WERI-Rb-1 (cell line): ENCODE results near the gene GULP1.

Source experiments
- DNase-seq: peaks from one replicate; pipeline ENCODE4 v3.0.0-alpha.2; 2020
- H3K27ac ChIP-seq: fragments of 250-450 bp; sonication (Bioruptor Pico); 2 replicates; pipeline ENCODE4 v1.5.1; 2020; ENCODE audit warnings: mild to moderate bottlenecking, moderate library complexity
- H3K27me3 ChIP-seq: fragments of 250-450 bp; sonication (Bioruptor Pico); 2 replicates; pipeline ENCODE4 v1.5.1; 2021; ENCODE audit warnings: mild to moderate bottlenecking, low read depth, moderate library complexity; ENCODE audit not compliant: insufficient read depth, severe bottlenecking
- H3K36me3 ChIP-seq: fragments of 250-450 bp; sonication (Bioruptor Pico); 2 replicates; pipeline ENCODE4 v1.5.1; 2020; ENCODE audit warnings: mild to moderate bottlenecking, moderate library complexity
- H3K4me3 ChIP-seq: 2 replicates; pipeline ENCODE4 v1.5.1; 2011; ENCODE audit warnings: low read depth, mild to moderate bottlenecking, control low read depth, low read length
- H3K9me3 ChIP-seq: fragments of 250-450 bp; sonication (Bioruptor Pico); 2 replicates; pipeline ENCODE4 v1.5.1; 2021; ENCODE audit warnings: mild to moderate bottlenecking, moderate library complexity; ENCODE audit not compliant: severe bottlenecking
- CTCF ChIP-seq: IDR thresholded peaks from 2 replicates; pipeline ENCODE4 v1.5.1; 2011; ENCODE audit warnings: low read depth, mild to moderate bottlenecking, control low read depth, inconsistent platforms, low read length

The GULP1 gene

GRCh38 chr2:188497726-188498125, 206.1 kb downstream of the GULP1 start:
- H3K36me3 ChIP-seq = no peaks in the 10 kb centered on the region
- TF ChIP-seq CTCF = no peak
- H3K27ac ChIP-seq = no peak overlapping the region

DNA sequence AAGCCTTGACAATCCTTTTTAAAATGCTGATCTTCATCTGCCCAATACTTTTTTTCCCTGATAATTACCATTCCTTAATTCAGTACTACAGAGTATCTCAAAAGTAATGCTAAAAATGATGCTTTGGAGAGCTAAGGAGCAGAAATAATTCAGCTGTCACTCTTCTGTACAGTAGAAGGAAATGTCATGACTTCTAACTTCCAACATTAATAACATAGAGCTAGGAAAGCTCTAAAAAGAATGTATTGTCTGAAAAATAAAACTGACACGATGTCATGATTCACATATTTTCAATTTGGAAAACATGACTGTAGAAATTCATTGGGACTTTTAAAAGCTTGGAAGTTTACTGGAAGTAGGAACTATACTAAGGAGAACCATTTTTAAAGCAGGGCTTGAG, 212.3 kb downstream of the GULP1 start:
- no peak for TF ChIP-seq CTCF
- H3K4me3 ChIP-seq = no peak overlapping the region
- H3K27me3 ChIP-seq = no peaks in the 10 kb centered on the region
- DNase-seq = no peak
- no peaks in the 10 kb centered on the region for H3K9me3 ChIP-seq
- H3K36me3 ChIP-seq = no peaks in the 10 kb centered on the region
- H3K27ac ChIP-seq = no peak overlapping the region

More at GRCh38 chr2:188497726-188498125, 206.1 kb downstream of the GULP1 start:
- Histone ChIP-seq H3K9me3 (no peaks in the 10 kb centered on the region), H3K27me3 (no peaks in the 10 kb centered on the region), H3K4me3 (no peak overlapping the region)
- DNase-seq = no peak

DNA sequence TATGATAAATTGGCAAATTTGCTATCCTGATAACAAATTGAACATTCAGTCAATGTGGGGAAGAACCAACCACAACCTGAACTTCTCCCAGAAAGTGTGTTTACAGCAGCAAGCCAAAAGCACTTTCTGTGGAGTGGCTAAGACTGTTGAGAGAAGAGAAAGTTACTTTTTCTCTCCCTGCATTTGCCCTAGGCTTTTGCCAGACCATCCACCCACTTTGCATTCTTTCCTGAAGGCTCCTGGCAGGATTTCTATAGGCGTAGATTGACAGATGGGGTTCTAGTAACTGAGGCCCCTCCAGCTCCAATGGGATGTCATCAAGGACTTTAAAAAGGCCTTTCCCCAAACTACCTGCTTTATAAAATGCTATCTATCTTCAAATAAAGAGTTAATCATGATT, 215.2 kb downstream of the GULP1 start:
- Histone ChIP-seq H3K9me3 (no peaks in the 10 kb centered on the region), H3K36me3 (no peaks in the 10 kb centered on the region), H3K4me3 (no peak overlapping the region), H3K27me3 (no peaks in the 10 kb centered on the region), H3K27ac (no peak overlapping the region)
- no peak for TF ChIP-seq CTCF
- no peak for DNase-seq

GRCh38 chr2:188511346-188511745, 219.7 kb downstream of the GULP1 start:
- no peak for TF ChIP-seq CTCF
- DNase-seq = no peak
- H3K4me3 ChIP-seq = no peak overlapping the region

GRCh38 chr2:188512456-188512855, 220.8 kb downstream of the GULP1 start:
- Histone ChIP-seq H3K27ac (no peak overlapping the region), H3K36me3 (no peaks in the 10 kb centered on the region), H3K9me3 (no peaks in the 10 kb centered on the region), H3K4me3 (no peak overlapping the region), H3K27me3 (no peaks in the 10 kb centered on the region)
- DNase-seq = no peak
- 0 out of 2 replicates have a peak, but pooled peaks have one; percentile 13 for TF ChIP-seq CTCF

More at GRCh38 chr2:188511346-188511745, 219.7 kb downstream of the GULP1 start:
- H3K27me3 ChIP-seq = no peaks in the 10 kb centered on the region
- no peak overlapping the region for H3K27ac ChIP-seq
- no peaks in the 10 kb centered on the region for H3K36me3 ChIP-seq
- no peaks in the 10 kb centered on the region for H3K9me3 ChIP-seq

DNA sequence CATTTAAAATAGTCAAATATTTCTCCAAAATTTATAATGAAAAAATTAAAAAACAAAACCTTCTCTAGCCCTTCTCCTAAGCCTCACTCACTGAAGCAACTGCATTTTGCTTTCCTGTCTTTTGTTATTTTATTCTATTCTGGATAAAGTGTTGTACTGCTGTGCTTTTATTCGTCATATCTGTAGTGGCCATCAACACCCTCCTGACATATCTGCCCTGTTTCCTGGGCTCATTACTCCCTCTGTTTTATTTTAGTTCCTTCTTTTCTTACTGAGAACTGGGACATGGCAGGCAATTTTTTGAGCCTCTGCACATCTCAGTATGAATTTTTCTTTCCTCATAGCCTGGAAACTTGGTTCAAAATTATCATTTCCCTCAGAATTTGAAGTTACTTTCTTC, 224.2 kb downstream of the GULP1 start:
- Histone ChIP-seq H3K36me3 (no peaks in the 10 kb centered on the region), H3K4me3 (no peak overlapping the region), H3K9me3 (no peaks in the 10 kb centered on the region), H3K27me3 (no peaks in the 10 kb centered on the region), H3K27ac (no peak overlapping the region)
- no peak for TF ChIP-seq CTCF
- no peak for DNase-seq
